GM12874 (cell line): ENCODE data around the gene UQCRQ.

Experiments used
- CTCF ChIP-seq: IDR thresholded peaks from 2 replicates; pipeline ENCODE4 v1.5.1; 2011; ENCODE audit warnings: low read depth, mild to moderate bottlenecking, control low read depth, low read length, moderate library complexity; ENCODE audit not compliant: insufficient read depth

The UQCRQ gene

GRCh38 chr5:132823481-132824050, 42.9 kb upstream of the UQCRQ start:
- no peak for TF ChIP-seq CTCF

DNA sequence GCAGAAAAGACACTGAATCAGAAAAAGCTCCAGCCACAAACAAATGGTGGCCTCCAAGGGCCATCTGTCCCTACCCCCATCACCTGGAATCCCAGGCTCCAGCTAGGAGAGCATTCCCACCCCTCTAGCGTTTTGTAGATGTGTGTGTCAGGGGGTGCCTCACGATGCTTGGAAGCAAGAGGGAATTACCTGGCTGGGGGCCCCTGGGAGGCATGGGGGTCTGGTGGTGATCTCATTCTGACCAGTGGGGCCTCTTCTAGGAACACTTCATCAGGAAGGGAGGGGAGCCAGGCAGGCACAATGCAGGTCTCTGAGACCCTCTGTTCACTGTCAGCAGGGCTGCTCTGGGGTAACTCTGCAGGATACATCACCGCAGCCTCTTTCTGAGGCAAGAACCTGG, 42.0 kb upstream of the UQCRQ start:
- TF ChIP-seq CTCF: no peak

GRCh38 chr5:132825033-132825833, 41.2 kb upstream of the UQCRQ start:
- no peak for TF ChIP-seq CTCF

DNA sequence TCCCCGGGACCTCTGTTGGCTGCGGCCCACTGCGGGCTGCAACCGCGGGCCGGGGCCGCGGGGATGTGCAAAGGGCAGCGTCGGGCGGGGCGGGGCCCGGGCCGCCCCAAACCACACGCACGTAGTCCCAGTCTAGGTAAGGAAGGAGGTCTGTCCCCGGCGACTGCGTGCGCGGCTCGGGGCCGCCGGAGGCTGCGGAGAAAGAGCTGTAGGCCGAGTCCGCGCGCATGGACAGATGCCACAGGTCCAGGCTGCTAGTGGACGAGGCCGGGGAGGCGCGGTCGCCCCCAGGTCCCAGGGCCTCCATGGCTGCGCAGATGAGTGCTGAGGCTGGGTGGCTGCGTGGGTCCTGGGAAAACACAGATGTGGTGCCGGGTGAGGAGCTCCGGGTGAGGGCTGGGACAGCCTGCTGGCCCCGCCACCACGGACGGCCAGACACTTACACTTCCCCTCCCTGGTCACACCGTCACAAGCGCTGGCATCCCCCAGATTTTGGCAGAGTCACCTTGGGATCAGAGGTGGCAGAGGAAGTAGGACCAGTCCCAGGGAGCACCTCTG, 40.5 kb upstream of the UQCRQ start:
- no peak for TF ChIP-seq CTCF

- no peak for TF ChIP-seq CTCF
These were observed 39.9 kb upstream of the UQCRQ start for GRCh38 chr5:132826424-132827082.

GRCh38 chr5:132827943-132828673, 38.3 kb upstream of the UQCRQ start:
- no peak for TF ChIP-seq CTCF
